T-helper 9 cell (primary cell): ENCODE measurements around the gene RUNX1.

ENCODE experiments used
- DNase-seq: peaks from one replicate; pipeline ENCODE4 v3.0.0-alpha.2; 2020

The RUNX1 gene

GRCh38 chr21:35058058-35058457 lies 9.0 kb upstream of the RUNX1 start:
- DNase-seq: no peak

DNA sequence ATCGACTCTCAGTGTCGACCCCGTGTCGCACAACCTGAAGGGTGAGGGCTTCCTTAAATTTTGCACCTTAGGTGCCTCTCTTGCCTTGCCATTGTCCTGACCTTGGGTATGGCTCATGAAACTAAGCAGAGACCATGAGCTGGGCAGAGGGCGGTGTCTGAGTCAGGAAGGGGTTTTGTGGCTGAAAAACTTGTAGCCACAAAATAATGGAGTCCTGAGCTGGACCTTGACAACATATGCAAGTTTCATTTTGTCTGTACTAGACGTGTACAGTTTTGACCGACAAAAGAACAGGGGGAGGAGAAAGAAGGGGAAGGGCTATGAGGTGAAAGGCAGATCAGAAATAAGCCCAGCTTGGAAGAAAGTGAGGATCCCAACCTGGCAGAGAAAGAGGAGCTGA lies 8.3 kb upstream of the RUNX1 start:
- no peak for DNase-seq

- no peak for DNase-seq
Measured at GRCh38 chr21:35053356-35054096, 4.4 kb upstream of the RUNX1 start.

- DNase-seq: no peak
Measured at GRCh38 chr21:35052801-35053200, 3.7 kb upstream of the RUNX1 start.

GRCh38 chr21:35051287-35051818 lies 2.3 kb upstream of the RUNX1 start:
- peak; percentile 70 for DNase-seq

- no peak for DNase-seq
Measured at GRCh38 chr21:35050348-35051286, 1.5 kb upstream of the RUNX1 start.

GRCh38 chr21:35048183-35048601 lies 910 bp downstream of the RUNX1 start:
- no peak for DNase-seq

DNA sequence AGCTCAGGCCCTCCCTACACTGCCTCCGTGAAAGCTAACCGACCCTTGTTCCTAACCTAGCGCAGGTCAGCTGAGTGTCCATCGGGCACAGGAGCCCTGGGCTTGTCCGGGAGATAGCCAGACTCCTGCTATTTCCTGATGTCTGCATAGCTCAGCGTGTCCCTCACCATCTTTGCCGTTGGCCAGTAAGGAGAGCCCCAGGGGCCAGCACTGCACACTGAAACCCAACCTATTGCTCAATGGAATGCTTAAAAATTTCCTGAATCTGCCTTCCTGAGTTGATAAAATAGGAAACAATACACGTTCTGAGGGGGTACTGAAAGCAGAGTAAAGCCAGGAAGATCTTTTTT lies 2.2 kb downstream of the RUNX1 start:
- no peak for DNase-seq

DNA sequence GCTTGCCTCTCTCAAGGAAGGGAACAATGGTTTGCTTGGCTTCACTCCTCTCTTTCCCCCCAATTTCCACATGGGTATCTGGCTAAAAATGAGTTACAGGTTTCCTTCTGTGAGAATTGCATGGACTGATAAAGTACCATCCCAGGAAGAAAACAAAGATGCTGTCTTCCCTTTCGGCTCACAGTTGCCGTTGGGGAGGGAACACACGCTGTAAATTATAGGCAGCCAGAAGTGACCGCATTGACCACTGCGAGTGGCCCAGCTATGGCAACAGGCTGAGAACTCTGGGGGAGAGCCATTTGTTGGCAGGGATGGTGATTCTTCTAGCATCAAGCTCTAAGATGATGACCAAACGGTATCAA lies 2.9 kb downstream of the RUNX1 start:
- no peak for DNase-seq

DNA sequence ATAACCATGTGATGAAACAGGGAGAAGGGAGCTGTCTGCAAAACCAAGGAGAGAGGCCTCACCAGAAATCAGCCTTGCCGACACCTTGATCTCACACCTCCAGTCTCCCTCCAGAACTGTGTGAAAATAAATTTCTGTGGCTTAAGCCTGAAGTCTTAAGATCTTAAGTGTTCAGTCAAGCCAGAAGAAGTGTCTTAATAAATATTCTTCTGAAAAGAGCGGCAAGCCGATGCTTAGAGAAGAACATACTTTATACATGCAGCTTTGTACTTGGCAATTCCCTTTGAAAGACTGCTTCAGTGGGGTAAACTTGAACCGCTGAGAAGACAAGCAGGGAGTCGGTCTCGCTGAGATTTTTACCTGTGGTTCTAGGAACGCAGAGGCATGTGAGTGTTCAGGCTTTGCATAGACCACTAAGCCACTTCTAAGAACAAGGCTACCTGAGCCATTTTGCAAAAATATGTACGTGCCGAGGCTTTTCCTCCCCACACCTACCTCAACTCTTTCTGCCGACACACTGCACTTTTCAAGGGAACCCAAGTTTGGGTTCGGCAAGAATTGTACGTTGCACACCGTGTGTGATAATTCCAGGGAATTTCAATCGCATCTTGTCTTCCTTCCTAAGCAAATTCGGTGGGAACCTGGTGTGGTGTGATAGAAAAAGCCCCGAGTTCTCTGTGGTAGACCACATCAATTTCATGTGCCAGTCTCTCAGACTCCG lies 3.4 kb downstream of the RUNX1 start:
- DNase-seq: peak; percentile 25

- DNase-seq: no peak
Measured at GRCh38 chr21:35044770-35045541, 4.1 kb downstream of the RUNX1 start.

DNA sequence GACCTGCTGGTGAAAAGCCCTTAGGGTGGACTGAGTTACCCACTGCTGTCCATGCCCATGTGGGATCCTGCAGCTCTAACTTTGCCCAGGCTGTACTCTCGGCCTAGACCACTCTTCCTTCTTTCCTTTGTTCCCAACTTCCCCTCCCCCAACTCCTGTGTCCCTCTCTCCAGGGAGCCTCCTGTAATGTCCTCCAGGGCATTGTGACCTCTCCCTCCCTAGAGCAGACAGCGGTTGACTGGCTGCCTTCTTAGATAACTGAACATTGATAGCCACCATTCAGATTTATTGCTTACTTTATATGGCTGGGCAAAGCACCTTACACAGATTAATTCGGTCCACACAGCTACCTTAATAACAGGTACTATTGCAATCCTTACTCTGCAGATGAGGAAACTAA lies 5.0 kb downstream of the RUNX1 start:
- DNase-seq: no peak

DNA sequence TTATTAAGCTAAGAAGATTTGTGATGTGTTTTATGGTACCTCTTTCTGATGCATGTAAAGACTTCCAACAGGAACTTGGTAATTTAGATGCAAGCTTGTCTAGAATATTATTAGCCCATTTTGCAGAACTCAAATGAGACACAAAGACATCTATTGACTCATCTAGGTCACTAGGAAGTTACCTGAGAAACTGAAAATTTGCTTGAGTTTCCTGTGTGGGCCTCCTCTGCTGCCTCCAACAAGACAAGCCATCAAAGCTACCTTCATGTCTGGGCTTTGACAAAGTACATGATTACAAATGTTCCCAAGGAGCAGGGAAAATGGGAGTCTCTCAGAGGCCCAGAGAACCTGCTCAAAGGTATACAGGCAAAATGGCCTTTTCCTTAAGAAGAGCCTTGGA lies 5.6 kb downstream of the RUNX1 start:
- DNase-seq: no peak

DNA sequence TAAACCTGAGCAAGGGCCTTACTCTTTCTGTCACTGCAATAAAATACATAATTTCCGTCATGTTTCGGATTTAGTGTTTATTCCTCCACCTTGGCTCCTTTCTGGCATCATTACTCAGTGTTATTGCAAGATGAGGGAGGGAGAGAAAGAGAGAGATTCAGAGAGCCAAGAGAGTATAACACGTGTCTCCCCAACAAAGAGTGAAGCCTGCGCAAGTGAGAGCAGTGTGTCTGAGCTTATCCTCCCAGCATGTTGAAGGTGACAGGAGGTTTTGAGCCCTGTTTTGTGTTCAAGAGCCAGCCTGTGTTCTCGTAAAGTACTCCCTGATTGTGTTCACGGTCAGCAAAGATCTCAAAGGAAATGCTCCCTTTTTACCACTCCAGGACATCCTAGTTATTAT lies 6.3 kb downstream of the RUNX1 start:
- no peak for DNase-seq

DNA sequence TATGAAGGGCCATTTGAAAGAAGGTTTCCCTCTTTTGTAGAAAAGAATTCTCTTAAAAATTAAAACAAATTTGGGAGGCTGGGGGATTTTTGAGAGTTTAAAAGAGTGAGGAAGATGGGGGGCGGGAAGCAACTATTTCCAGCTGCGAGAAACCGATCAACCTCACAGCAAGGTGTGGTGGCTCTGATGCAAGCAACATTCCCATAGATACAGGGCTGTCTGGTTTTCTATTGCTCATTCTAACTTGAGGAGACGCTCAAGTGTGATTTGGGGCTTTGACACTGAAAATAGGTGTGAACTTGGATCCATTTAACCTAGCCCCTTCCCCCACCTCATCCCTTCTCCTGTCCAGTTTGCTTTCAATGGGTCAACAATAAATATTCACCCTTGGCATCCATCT lies 7.2 kb downstream of the RUNX1 start:
- no peak for DNase-seq

DNA sequence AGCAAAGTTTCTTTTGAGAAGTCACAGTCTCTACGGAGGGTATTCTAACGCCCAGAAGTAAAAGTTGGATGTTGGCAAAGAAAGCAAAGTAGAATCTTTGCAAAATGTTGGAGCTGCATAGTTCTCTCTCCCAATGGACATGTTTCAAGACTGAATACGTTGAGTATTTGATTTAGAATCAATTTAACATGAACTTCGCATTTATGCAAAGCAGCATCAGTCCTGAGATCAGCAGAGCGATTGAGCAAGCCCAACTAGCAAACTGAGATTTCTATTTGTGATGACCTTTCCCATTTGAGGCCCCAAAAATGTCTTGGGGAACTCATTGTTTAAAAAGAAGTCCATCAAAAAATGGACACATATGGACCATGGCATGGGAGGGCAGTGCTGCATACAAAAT lies 8.0 kb downstream of the RUNX1 start:
- no peak for DNase-seq

DNA sequence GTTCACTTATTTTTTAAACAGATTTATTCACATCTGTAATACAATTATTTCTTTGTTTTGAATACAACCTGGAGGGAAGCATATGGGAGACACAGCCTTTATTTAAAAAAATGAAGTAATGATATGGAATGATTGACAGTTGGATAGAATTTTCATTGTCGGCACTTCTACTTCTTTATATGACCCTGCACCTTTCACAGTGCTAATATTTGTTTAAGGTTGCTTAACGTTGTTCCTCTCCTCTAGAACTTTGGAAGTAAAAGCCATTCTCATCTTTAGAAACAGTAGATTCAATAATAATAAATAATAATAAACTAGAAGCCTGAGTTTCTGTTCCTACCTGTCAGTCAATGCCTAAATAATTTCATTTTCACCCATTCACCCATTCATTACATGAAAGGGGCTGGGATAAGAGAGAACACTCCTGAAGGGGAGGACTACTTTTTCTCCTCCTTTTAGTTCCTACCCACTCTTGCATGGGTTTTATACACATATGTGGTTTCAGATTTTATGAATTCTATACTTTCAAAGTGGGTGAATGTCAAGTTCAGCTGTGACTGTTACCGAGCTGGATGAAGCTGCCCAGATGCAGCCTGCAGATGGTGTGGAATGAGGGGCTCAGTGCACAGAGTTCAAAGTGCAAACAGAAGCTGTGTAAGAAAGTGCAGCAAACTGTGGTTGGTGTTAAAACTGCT lies 9.4 kb downstream of the RUNX1 start:
- no peak for DNase-seq

GRCh38 chr21:35038772-35039319 lies 10.3 kb downstream of the RUNX1 start:
- no peak for DNase-seq

DNA sequence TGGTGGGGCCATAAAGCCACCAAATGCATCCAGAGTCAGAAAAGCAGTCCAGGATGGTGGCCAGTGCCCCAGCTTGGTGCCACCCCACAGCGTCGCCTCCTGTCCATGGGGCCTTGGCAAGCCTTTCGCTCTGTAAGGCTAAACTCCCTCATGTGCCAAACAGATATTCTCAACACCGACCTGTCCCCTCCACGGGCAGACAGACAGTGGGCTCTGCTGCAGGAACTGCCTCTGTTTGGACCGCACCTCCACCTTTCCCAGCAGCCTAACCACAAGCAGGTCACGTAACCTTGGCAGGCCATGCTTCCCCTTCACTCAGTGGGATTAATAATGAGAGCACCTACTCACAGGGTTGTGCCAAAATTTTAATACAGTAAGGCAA lies 11.7 kb downstream of the RUNX1 start:
- no peak for DNase-seq

GRCh38 chr21:35036465-35037383 lies 12.4 kb downstream of the RUNX1 start:
- no peak for DNase-seq
